SK-N-MC (cell line): ENCODE data around the gene EYA3.

Experiments
- DNase-seq: peaks from one replicate; pipeline ENCODE4 v3.0.0-alpha.2; 2011; ENCODE audit warnings: low read depth, low spot score
- H3K27ac ChIP-seq: fragments of 200-600 bp; sonication (generic); 2 replicates; pipeline ENCODE4 v1.5.1; 2016; ENCODE audit warnings: mixed run types
- H3K36me3 ChIP-seq: fragments of 200-600 bp; sonication (generic); 2 replicates; pipeline ENCODE4 v1.6.1; 2017; ENCODE audit warnings: antibody characterized with exemption, low read length, mixed read lengths; ENCODE audit not compliant: insufficient read depth
- H3K4me3 ChIP-seq: fragments of 200-600 bp; sonication (generic); 2 replicates; pipeline ENCODE4 v1.5.1; 2016
- H3K9ac ChIP-seq: fragments of 200-600 bp; sonication (generic); 2 replicates; pipeline ENCODE4 v1.8.0; 2017; ENCODE audit warnings: mixed run types, mixed read lengths; ENCODE audit not compliant: insufficient read length
- H3K9me3 ChIP-seq: fragments of 200-600 bp; sonication (generic); 2 replicates; pipeline ENCODE4 v1.6.1; 2017; ENCODE audit warnings: low read depth, mild to moderate bottlenecking, antibody characterized with exemption, low read length, moderate library complexity, mixed read lengths
- EZH2 ChIP-seq: fragments of 200-600 bp; sonication (generic); IDR thresholded peaks from one replicate; pipeline ENCODE4 v1.6.1; 2017; ENCODE audit warnings: antibody characterized with exemption
- FOXP2 ChIP-seq: optimal IDR thresholded peaks from 2 replicates; pipeline ENCODE3; 2011; ENCODE audit warnings: mild to moderate bottlenecking, moderate library complexity; ENCODE audit not compliant: insufficient read depth; ENCODE audit errors: extremely low read length, control extremely low read depth
- POLR2AphosphoS5 ChIP-seq: IDR thresholded peaks from 2 replicates; pipeline ENCODE4 v1.6.1; 2012; ENCODE audit warnings: mild to moderate bottlenecking, low read depth, low read length, borderline replicate concordance

Gene EYA3

GRCh38 chr1:27957655-27958054 is 130.8 kb downstream of the EYA3 start:
- no peak overlapping the region for H3K9ac ChIP-seq
- H3K36me3 ChIP-seq, result no peaks in the 10 kb centered on the region
- no peak overlapping the region for H3K27ac ChIP-seq
- DNase-seq, result no peak
- no peaks in the 10 kb centered on the region for H3K9me3 ChIP-seq
- H3K4me3 ChIP-seq, result no peak overlapping the region
- no peak for TF ChIP-seq POLR2AphosphoS5
- TF ChIP-seq EZH2, result no peak
- no peak for TF ChIP-seq FOXP2

GRCh38 chr1:27956761-27957160 is 131.6 kb downstream of the EYA3 start:
- Histone ChIP-seq H3K9ac (no peak overlapping the region), H3K36me3 (no peaks in the 10 kb centered on the region), H3K9me3 (no peaks in the 10 kb centered on the region), H3K4me3 (no peak overlapping the region), H3K27ac (no peak overlapping the region)
- DNase-seq, result no peak
- TF ChIP-seq POLR2AphosphoS5, result no peak
- TF ChIP-seq FOXP2, result no peak
- TF ChIP-seq EZH2, result no peak

DNA sequence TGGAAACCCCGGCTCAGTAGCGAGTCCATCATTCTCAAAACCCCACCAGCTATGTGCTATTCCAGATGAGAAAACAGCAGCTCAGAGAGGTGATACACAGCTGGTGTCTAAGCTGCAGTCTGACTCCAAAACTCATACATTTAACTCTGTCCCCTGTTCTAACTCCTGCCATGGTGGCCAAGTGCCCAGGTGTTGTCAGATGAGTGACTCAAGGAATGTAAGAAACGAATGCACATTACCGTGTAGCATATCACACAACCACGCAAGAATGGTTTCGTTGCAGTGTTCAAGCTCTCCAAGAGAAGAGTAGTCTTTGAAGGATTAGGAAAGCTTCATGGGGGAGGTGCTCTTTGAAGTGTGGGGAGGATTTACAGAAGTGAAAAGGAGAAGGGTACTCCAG is 133.3 kb downstream of the EYA3 start:
- no peak for DNase-seq
- H3K9me3 ChIP-seq, result no peaks in the 10 kb centered on the region
- H3K36me3 ChIP-seq, result no peaks in the 10 kb centered on the region
- no peak overlapping the region for H3K27ac ChIP-seq
- H3K9ac ChIP-seq, result no peak overlapping the region
- H3K4me3 ChIP-seq, result no peak overlapping the region
- TF ChIP-seq POLR2AphosphoS5 (no peak), EZH2 (no peak), FOXP2 (no peak)

- Histone ChIP-seq H3K36me3 (no peaks in the 10 kb centered on the region), H3K27ac (no peak overlapping the region), H3K4me3 (no peak overlapping the region), H3K9me3 (no peaks in the 10 kb centered on the region), H3K9ac (no peak overlapping the region)
- DNase-seq, result no peak
- TF ChIP-seq EZH2, result no peak
- no peak for TF ChIP-seq FOXP2
- TF ChIP-seq POLR2AphosphoS5, result no peak
Measured at GRCh38 chr1:27954186-27954585, 134.2 kb downstream of the EYA3 start.

DNA sequence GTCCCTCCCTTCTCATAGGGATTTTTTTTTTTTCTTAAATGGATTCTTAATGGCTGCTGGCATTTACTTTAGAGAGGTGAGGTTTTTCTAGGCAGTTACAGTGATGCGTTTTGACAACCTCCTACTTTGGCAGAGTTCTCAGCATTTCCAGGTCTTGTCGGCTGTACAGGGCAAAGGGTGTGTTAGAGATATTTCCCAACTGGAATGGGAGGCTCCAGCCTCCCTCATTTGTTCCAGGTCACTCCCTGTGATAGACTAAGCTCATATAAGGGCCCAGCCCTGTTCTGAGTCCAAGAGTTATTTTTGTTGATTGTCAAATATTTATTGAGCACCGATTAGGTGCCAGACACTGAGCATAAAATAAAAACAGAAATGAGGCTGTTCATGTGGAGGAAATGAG is 136.3 kb downstream of the EYA3 start:
- Histone ChIP-seq H3K4me3 (no peak overlapping the region), H3K36me3 (no peaks in the 10 kb centered on the region), H3K27ac (no peak overlapping the region), H3K9me3 (no peaks in the 10 kb centered on the region), H3K9ac (no peak overlapping the region)
- no peak for DNase-seq
- no peak for TF ChIP-seq FOXP2
- no peak for TF ChIP-seq EZH2
- no peak for TF ChIP-seq POLR2AphosphoS5

DNA sequence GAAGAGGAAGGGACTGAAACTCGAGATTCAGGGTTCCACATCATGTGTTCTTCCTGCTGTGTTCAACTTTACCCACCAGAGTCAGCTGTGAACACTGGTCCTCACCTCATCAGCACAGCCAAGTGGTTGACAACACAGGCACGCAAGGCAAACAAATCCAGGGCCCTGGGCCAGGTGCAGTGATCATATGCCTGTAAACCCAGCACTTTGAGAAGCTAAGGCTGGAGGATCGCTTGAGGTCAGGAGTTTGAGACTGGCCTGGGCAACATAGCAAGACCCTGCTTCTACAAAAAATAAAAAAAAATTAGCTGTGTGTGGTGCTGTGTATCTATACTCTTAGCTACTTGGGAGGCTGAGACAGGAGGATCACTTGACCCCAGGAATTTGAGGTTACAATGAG is 137.0 kb downstream of the EYA3 start:
- no peak overlapping the region for H3K27ac ChIP-seq
- no peak overlapping the region for H3K9ac ChIP-seq
- DNase-seq, result no peak
- H3K4me3 ChIP-seq, result no peak overlapping the region
- TF ChIP-seq FOXP2 (no peak), EZH2 (no peak), POLR2AphosphoS5 (no peak)
- no peaks in the 10 kb centered on the region for H3K36me3 ChIP-seq
- H3K9me3 ChIP-seq, result no peaks in the 10 kb centered on the region

DNA sequence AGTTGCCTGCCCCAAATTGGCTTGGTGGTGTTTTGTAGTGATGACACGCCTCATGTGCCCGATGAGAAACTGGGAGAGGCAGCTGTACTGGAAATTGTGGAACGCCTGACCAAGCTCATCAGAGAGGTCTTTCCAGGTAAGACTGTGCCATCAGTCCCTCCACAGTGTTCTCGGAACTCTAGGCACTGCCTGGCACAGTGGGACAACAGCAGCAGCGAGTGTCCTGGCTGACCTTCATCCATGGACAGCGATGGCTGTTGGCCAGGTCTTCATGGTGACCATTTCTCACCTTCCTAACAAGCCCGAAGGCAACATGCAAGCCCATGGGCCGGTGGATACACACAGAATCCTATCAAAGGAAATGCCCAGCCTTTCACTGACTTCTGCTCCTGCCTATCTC is 139.4 kb downstream of the EYA3 start:
- H3K9ac ChIP-seq, result no peak overlapping the region
- H3K4me3 ChIP-seq, result no peak overlapping the region
- TF ChIP-seq POLR2AphosphoS5 (no peak), EZH2 (no peak), FOXP2 (no peak)
- H3K36me3 ChIP-seq, result no peaks in the 10 kb centered on the region
- no peak overlapping the region for H3K27ac ChIP-seq
- DNase-seq, result no peak
- H3K9me3 ChIP-seq, result no peaks in the 10 kb centered on the region

- Histone ChIP-seq H3K9ac (no peak overlapping the region), H3K36me3 (no peaks in the 10 kb centered on the region), H3K27ac (no peak overlapping the region)
Measured at GRCh38 chr1:27945020-27945419, 143.4 kb downstream of the EYA3 start.

More at GRCh38 chr1:27945020-27945419, 143.4 kb downstream of the EYA3 start:
- H3K9me3 ChIP-seq, result no peaks in the 10 kb centered on the region
- no peak for DNase-seq
- no peak overlapping the region for H3K4me3 ChIP-seq
- no peak for TF ChIP-seq EZH2
- TF ChIP-seq FOXP2, result no peak
- TF ChIP-seq POLR2AphosphoS5, result no peak
